Posterior vena cava (tissue), 2 donors: ENCODE data around the gene CA12. TPM values are rescaled to one million over a fixed set of nuclear protein-coding genes. Genes with fewer than 3 reads are reported as not detected.
"Not testable (repeated sequence)": the region's sequence is repeated elsewhere in the genome, so short reads cannot be mapped to it uniquely, and the experiment has no call there.

ENCODE experiments used
- DNase-seq: peaks from one replicate; pipeline ENCODE4 v3.0.0-alpha.2; 2020; ENCODE audit warnings: low spot score
- intact Hi-C, 2 donors: fragments of 100-400 bp; cut with DNase I; formaldehyde crosslinking; loops; one replicate each; pipeline versions ENCODE4 v1.14.1 to v1.14.2; 2022 to 2023
- long read RNA-seq, 2 donors: library from polyadenylated mRNA; unstranded; transcript quantifications; one replicate each; pipeline ENCODE4 v2.0.0, GENCODE V29; 2020 to 2021
- total RNA-seq, 2 donors: library from RNA; stranded (reverse); fragmentation: NEBNext Ultra II Directional; extraction: Animal tissue kit (Norgen Biotek cat#: 25700); gene quantifications; one replicate each; pipeline ENCODE4 v1.2.1, GENCODE V29; 2021
- donor health status: DM: yes; HTN: yes; CAD: no.
- donor health status: DM: yes; HTN: yes; CAD: no.

Gene CA12
- total RNA-seq = 10 to 100 TPM; 36.7 to 48.3 TPM
- long read RNA-seq, donor 1, transcript CA12-202 (10 exons, 2,744 nt) = major isoform, 11 of 57 reads
- long read RNA-seq, donor 1, partial matches to known transcripts = 38 of 57 reads
- long read RNA-seq, donor 1, other reads (novel, unspliced or antisense) = 8 of 57 reads
- long read RNA-seq, donor 2, transcript CA12-202 (10 exons, 2,744 nt) = major isoform, 68 of 382 reads
- long read RNA-seq, donor 2, partial matches to known transcripts = 278 of 382 reads
- long read RNA-seq, donor 2, other reads (novel, unspliced or antisense) = 36 of 382 reads

GRCh38 chr15:63381301-63382204 lies at the start of gene CA12:
CA12 (minus strand) TSS chr15:63381846; CDS start chr15:63381720, 126 bp downstream.
- DNase-seq = no peak
- intact Hi-C loops = no loop called here

- intact Hi-C loops = no loop called here
- no peak for DNase-seq
Measured at GRCh38 chr15:63430766-63431451, 49.3 kb upstream of the CA12 start.

GRCh38 chr15:63426552-63426951 lies 44.9 kb upstream of the CA12 start:
- DNase-seq = no peak
- intact Hi-C loops = no loop called here

- no peak for DNase-seq
- intact Hi-C loops = no loop called here
Measured at GRCh38 chr15:63425426-63425985, 43.9 kb upstream of the CA12 start.

GRCh38 chr15:63422891-63423590 lies 41.4 kb upstream of the CA12 start:
- intact Hi-C loops = no loop called here
- no peak for DNase-seq

- no peak for DNase-seq
- intact Hi-C loops = no loop called here
Measured at GRCh38 chr15:63421433-63421832, 39.8 kb upstream of the CA12 start.

- DNase-seq = no peak
- intact Hi-C loops = no loop called here
Measured at GRCh38 chr15:63420333-63420747, 38.7 kb upstream of the CA12 start.

- DNase-seq = no peak
- intact Hi-C loops = no loop called here
Measured at GRCh38 chr15:63418811-63419210, 37.2 kb upstream of the CA12 start.

GRCh38 chr15:63417721-63418120 lies 36.1 kb upstream of the CA12 start:
- intact Hi-C loops = no loop called here
- no peak for DNase-seq

GRCh38 chr15:63417274-63417673 lies 35.6 kb upstream of the CA12 start:
- intact Hi-C loops, DNase-seq: not testable (repeated sequence)

GRCh38 chr15:63414474-63415120 lies 33.0 kb upstream of the CA12 start:
- intact Hi-C loops = no loop called here
- DNase-seq = no peak

GRCh38 chr15:63412551-63412950 lies 30.9 kb upstream of the CA12 start:
- DNase-seq = no peak
- intact Hi-C loops = no loop called here

GRCh38 chr15:63411866-63412265 lies 30.2 kb upstream of the CA12 start:
- intact Hi-C loops = no loop called here
- DNase-seq = no peak

GRCh38 chr15:63409179-63409578 lies 27.5 kb upstream of the CA12 start:
- intact Hi-C loops = no loop called here
- no peak for DNase-seq

- DNase-seq = no peak
- intact Hi-C loops = no loop called here
Measured at GRCh38 chr15:63408524-63408923, 26.9 kb upstream of the CA12 start.

GRCh38 chr15:63407612-63408011 lies 26.0 kb upstream of the CA12 start:
- no peak for DNase-seq
- intact Hi-C loops = no loop called here

GRCh38 chr15:63405683-63406390 lies 24.2 kb upstream of the CA12 start:
- no peak for DNase-seq
- intact Hi-C loops = no loop called here

GRCh38 chr15:63405159-63405558 lies 23.5 kb upstream of the CA12 start:
- DNase-seq = no peak
- intact Hi-C loops = no loop called here
